Measurements from ENCODE around the gene BPIFB2. TPM values are rescaled to one million over a fixed set of nuclear protein-coding genes. Genes with fewer than 3 reads are reported as not detected.

BPIFB2 gene
- polyA plus RNA-seq, 3 donors: not detected

DNA sequence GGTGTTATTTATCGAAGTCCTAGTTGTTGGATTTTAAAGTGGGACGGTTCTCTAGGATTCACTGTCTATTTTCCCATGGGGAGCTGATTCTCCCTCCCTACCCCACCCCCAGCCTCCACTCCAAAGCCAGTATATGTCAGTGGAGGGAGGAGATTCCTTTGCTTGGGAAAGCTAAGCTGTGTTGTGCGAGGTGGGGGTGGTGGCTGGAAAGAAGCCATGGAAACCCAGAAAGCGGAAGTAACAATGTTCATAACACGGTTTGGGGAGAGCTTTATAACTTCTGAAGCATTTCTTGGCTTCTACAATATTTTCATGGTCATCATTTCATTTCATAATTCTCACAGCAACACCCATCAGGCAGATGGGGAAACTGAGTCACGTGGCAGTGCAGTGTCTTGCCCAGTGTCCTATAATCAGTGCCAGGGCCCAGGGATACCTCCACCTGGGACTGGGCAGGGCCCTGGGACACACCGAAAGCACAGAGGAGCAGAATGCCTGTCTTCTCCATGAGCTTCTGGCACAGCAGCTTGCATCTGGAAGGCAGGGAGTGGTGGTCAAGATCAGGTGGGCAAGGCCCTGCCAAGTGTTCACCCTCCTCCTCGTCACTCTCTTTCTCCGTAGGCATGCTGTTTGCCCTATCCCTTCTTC, 7.8 kb upstream of the BPIFB2 start:
- 51 to 57% (median 54%) methylated on average over 9 of the region's 9 CpGs for WGBS, 3 donors
- no peak overlapping the region for H3K27ac ChIP-seq (ENCODE audit: low read depth, low read length)

DNA sequence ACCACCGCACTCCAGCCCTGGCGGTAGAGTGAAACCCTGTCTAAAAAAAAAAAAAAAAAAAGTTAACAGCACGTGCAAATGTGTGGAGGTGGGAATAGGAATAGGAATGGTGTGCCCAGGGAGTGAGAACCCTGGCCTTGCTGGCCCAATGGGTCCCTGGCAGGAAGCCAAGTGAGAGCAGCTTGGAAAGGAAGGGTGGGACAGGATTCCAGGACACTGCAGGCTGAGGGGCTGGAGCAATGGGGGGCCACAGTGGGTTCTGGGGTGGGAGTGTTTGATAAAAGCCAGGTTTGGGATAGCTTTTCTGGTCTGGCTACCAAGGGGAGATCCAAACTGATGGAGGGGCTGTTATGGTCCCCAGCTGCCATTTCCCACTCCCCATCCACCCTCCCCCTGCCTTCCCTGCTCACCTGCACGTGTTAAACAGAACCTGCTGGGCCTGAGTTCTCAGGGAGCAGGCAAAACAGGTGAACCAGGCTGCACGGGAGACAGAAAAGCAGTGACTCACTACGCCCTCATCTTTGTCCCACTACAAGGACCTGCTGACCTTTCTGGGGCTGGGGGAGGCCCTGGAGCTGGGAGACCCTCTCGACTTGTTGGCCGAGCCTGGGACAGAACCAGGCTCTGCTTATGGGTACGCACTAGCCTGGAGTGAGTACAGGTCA, 6.6 kb upstream of the BPIFB2 start:
- no peak overlapping the region for H3K27ac ChIP-seq (ENCODE audit: low read depth, low read length)
- WGBS, 3 donors: 43 to 68% (median 64%) methylated on average over 9 of the region's 9 CpGs

DNA sequence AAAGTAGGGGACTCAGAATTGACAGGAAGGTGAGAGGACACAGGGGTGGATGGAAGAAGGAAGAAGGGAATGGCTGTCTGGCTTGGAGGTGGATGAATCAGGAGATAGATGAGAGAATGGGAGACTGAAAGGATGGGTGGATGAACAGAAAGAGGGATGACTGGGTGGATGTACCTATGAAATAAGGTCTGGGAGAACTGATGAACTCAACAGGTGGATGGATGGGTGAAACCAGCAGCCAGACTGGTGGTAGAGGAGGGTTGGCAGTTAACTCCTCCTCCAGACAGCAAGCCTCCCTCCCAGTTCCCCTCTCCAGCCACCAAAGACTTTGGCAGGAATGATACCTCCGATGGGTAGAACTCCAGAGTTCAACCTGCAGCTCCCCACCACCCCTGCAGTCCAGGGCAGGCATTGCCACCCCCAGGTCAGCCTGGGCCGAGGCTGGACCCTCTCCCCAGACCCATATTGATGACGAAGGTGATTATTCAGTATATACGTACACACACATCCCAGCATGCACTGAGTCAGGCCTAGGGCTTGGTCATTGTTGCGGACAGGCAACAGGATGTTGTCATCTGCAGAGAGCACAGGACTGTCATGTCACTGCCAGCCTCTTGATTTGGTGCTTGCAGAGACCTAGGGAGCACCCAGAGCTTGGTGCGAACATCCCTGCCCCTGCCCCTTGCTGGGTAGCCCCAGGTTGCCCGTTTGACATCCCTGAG, 5.3 kb upstream of the BPIFB2 start:
- H3K27ac ChIP-seq (ENCODE audit: low read depth, low read length): no peak overlapping the region
- WGBS, 3 donors: 75 to 96% (median 87%) methylated on average over 7 of the region's 7 CpGs

DNA sequence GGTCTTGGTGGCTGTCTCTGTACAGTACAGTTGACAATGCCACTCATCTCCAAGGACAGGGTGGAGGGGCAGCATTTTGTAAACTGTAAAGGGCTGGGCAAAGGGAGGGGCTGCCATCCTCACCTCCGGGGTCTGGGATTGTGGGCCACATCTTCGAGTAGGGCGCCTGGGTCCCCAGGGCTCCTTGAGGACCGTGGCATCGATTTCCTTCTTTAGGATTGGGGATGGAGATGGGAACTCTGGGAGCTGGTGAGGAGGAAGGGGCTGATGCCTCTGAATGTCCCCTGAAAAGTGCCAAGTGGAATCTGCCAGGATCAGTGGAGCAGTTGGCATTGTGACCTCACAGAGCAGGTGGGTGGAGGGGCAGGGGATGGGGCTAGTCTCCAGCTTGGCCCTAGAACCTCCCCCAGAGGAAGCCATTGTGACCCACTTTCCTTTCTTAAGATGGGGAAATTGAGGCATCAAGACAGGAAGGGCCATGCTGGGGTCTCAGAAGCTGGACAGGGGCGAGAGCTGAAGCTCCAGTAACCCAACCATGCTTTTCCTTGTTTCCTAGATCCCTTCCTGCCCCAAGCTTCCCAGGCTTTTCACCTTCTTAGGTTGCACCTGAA, 3.3 kb upstream of the BPIFB2 start, which contains the start of gene SUN5:
SUN5 (minus strand) TSS at position 293 of the 611 bp plus-strand sequence; CDS start at position 200, 93 bp downstream.
- WGBS, 3 donors: 62 to 84% (median 75%) methylated on average over 6 of the region's 6 CpGs
- H3K27ac ChIP-seq (ENCODE audit: low read depth, low read length): no peak within 1 kb of the TSS

DNA sequence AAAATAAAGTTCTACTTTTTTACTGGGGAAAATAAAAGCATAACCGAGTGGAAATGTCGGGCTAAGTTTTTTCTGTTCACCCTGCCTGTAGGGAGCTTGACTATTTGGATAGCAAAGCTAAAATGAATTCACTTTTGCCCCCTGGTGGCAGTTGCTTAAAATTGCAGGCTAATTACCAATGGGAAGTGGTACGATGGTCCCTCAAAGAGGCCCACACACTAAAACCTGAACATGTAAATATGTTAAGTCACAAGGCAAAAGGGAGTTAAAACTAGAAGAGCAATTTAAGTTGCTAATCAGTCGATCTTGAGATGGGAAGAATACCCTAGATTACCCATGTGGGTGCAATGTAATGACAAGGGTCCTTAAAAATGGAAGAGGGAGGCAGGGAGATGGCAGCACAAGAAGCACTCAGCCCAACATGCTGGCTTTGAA, 2.4 kb upstream of the BPIFB2 start:
- 44 to 68% (median 57%) methylated on average over 4 of the region's 4 CpGs for WGBS, 3 donors
- no peak overlapping the region for H3K27ac ChIP-seq (ENCODE audit: low read depth, low read length)

DNA sequence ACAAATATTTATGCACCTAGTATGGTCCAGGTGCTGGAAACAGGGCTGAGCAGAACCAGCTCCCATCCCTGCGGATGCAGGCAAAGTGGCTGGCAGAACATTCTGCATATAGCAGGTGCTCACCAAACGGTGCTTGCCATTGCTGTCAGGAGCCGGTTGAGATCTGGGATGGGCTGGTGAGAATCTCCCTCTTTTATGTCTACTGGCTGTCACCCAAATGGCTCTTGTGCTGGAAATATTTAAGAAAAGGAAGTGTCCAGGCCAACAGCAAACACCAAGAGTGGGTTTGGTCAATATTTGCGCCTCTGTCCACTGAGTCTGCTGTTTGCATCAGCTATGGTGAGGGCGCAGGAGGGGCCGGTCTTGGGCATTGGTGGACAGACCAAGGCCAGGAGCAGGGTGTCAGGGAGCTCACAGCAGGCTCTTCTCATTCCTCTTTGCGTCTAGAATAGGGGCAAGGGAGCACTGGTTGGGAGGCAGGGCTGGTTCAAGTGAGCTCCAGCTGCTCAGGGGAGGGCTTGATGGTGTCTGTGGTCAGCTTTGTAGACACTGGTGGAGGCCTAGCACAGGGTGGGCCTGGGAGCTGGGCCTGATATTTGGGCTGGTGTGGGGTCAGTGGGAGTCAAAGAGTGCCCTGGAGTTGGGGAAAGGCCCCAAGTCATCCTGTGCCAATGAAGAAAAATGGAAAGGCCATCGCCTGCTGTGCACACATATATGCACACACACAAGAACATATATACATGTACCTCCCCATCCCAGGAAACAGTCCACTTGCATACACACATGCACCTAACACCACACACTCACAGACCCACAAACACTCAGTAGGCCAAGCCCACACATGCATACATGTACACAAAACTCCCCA, 1.4 kb upstream of the BPIFB2 start:
- WGBS, 3 donors: 65 to 82% (median 78%) methylated on average over 8 of the region's 8 CpGs

DNA sequence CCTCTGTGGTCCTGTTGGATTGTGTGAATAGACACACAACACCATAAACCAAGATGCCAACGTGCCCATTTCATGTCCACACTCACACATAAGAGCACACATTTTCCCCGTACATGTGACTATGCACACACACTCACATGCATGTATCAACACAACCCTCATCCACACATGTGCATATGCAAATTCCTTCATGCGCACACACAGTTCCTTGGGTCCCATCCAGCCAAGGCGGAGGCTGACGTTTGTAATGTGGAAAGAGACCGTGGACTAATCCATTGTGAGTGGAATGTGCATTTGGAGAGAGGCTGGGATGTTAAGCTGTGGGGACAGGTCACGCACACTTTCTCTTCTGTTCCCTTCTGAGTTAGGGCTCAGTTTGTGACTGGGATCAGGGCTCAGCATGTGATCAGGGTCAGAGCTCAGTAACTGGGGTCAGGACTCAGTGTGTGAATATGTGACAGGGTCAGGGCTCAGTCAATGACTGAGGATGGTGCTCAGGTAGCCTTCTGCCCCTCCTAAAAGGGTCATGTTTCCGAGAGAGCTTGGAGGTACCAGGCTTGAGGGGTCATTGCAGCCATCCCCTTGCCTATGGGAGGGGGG, 628 bp upstream of the BPIFB2 start:
- WGBS, 3 donors: 80 to 86% (median 85%) methylated on average over 8 of the region's 8 CpGs
- no peak overlapping the region for H3K27ac ChIP-seq (ENCODE audit: low read depth, low read length)

More for the DNA sequence above, 1.4 kb upstream of the BPIFB2 start:
- no peak overlapping the region for H3K27ac ChIP-seq (ENCODE audit: low read depth, low read length)

DNA sequence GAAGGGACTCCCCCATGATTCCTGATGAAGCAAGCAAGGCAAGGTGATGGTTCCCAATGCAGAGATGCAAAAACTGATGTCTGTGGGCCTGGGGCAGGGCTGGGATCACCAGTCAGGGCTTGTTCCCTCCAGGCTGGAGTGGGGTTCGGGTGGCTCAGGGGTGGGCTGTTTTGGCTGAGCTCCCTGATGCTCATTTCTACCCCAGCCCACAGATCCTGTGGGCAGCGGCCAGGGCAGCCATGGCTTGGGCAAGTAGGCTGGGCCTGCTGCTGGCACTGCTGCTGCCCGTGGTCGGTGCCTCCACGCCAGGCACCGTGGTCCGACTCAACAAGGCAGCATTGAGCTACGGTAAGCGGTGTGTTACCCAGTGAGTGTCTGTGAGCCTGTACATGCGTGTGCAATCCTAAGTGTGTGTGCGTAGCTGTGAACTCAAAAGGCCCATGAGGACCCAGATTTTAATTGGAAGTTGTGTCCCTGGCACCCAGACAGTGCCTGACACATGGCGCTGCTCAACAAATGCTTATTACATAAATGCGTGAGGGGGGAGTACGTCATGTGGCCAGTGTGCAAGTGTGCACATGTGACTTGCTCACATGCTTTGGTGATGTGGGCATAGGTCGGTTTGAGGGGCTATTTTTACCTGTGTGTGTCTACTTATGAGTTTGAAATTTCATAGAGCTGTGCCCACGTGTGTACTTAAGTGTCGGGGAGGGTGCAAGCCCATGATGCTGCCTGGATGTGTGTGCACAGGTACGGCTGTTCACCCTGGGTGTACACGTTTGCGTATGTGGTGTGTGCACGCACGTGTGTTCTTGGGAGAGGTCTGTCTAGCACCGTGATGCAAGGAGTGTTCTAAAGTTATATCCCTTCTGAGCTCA, 1.1 kb downstream of the BPIFB2 start:
- H3K27ac ChIP-seq (ENCODE audit: low read depth, low read length): no peak overlapping the region
- 84 to 88% (median 86%) methylated on average over 23 of the region's 23 CpGs for WGBS, 3 donors

DNA sequence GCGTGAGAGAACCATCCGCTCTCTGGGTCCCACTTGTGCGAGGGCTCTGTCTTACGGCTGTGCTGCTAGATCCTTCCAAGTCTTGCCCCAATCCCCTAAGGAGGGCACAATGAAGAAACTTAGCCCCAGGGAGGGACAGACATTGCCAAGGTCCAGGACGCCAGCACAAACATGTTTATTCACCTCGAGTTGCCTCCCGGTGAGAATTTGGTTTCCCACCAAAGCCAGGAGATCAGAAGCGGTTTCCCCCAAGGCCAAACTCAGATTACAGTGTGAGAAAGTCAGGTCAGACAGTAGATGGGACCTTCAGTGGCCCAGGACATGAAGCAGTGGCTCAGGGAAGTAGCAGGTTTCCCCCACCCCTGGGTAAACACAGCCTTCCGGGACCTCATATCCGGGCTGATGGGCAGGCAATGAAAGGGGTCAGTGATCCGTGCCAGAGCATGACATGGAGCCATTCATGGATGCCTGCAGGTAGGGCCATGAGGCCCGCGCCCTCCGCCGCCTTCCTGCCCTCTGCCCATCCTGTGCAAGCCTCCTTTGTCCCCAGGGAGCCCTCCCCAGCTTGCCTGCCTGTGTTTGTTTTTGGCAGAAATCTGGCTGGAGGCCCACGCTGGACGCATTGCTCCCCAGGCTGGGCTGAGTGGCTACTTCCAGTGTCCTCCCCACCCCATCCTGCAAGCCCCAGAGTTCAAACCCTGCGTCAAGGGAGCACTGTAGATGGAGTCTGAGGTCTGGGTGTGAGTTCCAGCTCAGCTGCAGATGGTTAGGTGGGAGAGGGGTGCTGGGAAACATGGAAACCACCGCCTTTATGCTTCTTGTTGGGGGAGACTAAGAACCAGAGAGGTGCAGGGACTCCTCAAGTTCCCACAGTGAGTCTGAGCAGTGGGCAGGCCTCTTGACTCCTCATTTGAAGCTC, 2.0 kb downstream of the BPIFB2 start:
- no peak overlapping the region for H3K27ac ChIP-seq (ENCODE audit: low read depth, low read length)
- 51 to 63% (median 58%) methylated on average over 19 of the region's 19 CpGs for WGBS, 3 donors

DNA sequence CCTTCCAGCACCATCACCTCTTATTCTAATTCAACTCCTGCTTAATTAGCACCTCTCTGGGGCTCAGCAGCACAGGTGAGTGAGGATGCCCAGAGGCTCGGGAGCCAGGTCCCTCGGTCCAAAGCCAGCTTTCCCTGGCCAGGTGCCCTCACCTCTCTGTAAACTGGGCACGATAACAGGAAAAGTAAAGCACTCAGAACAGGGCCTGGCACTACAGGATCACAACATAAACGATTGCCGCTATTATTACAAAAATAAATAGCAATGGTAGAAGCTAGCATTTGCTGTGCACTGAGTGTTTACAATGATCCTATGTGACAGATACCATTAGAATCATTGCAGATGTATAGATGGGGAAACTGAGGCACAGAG, 2.6 kb downstream of the BPIFB2 start:
- WGBS, 3 donors: 58 to 76% (median 69%) methylated on average over 5 of the region's 5 CpGs
- no peak overlapping the region for H3K27ac ChIP-seq (ENCODE audit: low read depth, low read length)

DNA sequence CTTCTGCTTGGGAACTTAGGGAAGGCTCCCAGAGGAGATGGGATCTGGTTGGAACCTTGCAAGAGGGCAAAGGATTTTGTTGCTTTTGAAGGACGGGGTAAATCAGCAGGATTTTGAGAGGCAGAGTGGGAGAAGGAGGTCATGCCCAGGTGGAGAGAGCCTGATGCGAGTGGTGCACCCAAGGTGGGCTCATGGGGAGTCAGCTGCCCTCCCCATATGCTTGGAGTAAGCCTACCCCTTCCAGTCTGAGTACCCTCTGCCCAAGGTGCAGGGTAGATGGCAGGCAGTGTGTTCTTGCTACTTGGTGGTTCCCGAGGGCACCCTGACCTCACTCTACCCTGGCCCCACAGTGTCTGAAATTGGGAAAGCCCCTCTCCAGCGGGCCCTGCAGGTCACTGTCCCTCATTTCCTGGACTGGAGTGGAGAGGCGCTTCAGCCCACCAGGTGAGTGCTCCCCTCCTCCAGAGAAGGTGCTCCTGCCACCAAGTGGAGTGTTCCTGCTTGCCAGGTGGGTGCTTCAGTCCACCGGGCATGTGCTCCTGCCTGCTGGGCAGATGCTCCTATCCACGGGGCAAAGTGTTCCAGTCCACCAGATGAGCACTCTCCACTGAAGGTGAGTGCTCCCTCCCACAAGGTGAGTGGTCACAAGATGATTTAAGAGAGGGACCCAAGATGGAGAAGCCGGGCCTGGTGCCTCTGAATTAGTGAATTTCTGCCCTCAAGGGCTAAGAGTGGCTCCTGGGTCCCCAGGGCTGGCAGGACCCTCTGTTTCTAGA, 3.4 kb downstream of the BPIFB2 start:
- no peak overlapping the region for H3K27ac ChIP-seq (ENCODE audit: low read depth, low read length)
- WGBS, 3 donors: 71 to 87% (median 83%) methylated on average over 8 of the region's 8 CpGs

DNA sequence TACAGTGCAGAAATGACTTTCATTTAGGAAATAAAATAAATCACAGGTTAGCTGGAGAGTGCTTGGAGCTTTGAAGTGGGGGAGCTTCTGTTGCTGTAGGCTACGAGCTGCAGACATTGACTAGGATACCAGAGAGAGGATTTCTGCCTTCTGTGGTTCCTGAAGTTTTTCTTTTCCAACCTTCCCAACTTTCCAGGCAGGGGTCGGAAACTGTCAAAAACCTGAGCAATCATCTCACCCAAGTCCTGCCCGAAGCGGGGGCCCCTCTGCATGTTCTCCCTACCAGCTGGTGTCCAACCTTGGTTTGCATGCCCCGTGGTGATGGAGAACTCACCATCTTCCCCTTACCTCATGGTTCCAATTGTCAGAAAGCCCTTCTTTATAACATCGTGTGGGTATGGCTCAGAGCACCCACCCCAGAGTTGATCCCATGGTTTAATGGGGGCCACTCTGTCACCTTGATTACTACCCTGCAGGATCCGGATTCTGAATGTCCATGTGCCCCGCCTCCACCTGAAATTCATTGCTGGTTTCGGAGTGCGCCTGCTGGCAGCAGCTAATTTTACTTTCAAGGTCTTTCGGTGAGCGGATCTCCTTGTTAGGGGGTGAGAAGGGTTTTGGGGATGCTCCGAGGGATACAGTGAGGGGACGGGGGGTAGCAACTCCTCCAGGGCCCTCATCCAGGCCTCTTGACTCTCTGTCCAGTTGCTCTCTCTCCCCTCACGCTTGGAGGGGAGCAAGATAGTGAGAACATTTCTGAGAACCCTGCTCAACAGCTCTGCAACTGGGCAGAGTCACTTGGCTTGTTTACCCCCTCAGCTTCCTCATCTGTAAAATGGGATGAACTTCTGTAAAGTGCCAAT, 5.1 kb downstream of the BPIFB2 start:
- WGBS, 3 donors: 68 to 85% (median 81%) methylated on average over 15 of the region's 15 CpGs
- H3K27ac ChIP-seq (ENCODE audit: low read depth, low read length): no peak overlapping the region

DNA sequence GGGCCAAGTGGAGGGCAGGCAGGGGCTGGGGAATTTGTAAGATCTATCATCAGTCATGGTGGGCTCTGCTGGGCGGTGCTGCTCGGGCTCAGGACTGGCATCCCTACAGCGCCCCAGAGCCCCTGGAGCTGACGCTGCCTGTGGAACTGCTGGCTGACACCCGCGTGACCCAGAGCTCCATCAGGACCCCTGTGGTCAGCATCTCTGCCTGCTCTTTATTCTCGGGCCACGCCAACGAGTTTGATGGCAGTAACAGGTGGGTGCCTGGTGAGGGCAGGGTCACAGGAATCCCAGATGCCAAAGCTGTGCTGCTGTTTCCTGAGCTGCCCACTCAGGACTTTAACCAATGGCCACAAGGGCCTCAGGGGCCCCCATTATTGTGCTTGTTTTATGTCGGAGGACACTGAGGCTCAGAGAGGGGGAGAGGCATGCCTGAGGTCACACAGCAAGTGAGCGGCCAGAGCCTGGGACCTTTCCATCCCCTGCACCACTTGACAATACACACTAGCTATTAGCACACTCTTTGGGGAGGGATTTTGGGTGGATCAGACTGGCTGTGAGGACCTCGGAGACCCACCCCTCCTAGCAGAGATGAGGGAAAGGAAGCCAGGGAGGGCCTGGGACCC, 6.3 kb downstream of the BPIFB2 start:
- 62 to 74% (median 70%) methylated on average over 12 of the region's 12 CpGs for WGBS, 3 donors
- no peak overlapping the region for H3K27ac ChIP-seq (ENCODE audit: low read depth, low read length)

Measured in adipose tissue (tissue), 3 donors.